Measurements from ENCODE around the gene PLPP3. TPM values are rescaled to one million over a fixed set of nuclear protein-coding genes. Genes with fewer than 3 reads are reported as not detected.

PLPP3 gene
- polyA plus RNA-seq, 2 donors, result 2.7 to 12.4 TPM

GRCh38 chr1:56552349-56552748, 27.0 kb downstream of the PLPP3 start:
- Histone ChIP-seq H3K27ac (ENCODE audit: low read depth in 2 of 2, low read length in 1 of 2) (no peak overlapping the region), H3K36me3 (ENCODE audit: control insufficient read depth in 2 of 2, insufficient read depth in 2 of 2, low read length in 1 of 2) (no peaks in the 10 kb centered on the region), H3K4me3 (ENCODE audit: low read depth in 1 of 2, low read length in 2 of 2) (no peak overlapping the region), H3K27me3 (ENCODE audit: control insufficient read depth in 1 of 2, insufficient read depth in 2 of 2, low read length in 2 of 2) (no peaks in the 10 kb centered on the region), H3K9me3 (ENCODE audit: control insufficient read depth in 2 of 2, insufficient read depth in 1 of 2, low read depth in 1 of 2, low read length in 1 of 2) (no peaks in the 10 kb centered on the region), H3K4me1 (ENCODE audit: control insufficient read depth in 2 of 2, insufficient read depth in 2 of 2, low read length in 1 of 2) (peaks cover 4 to 7% of the 10 kb centered on the region in 2 donors)

GRCh38 chr1:56551691-56552090, 27.7 kb downstream of the PLPP3 start:
- H3K27ac ChIP-seq (ENCODE audit: low read depth in 2 of 2, low read length in 1 of 2), result no peak overlapping the region
- H3K36me3 ChIP-seq (ENCODE audit: control insufficient read depth in 2 of 2, insufficient read depth in 2 of 2, low read length in 1 of 2), result no peaks in the 10 kb centered on the region
- H3K9me3 ChIP-seq (ENCODE audit: control insufficient read depth in 2 of 2, insufficient read depth in 1 of 2, low read depth in 1 of 2, low read length in 1 of 2), result no peaks in the 10 kb centered on the region
- peaks cover 4 to 7% of the 10 kb centered on the region in 2 donors for H3K4me1 ChIP-seq (ENCODE audit: control insufficient read depth in 2 of 2, insufficient read depth in 2 of 2, low read length in 1 of 2)
- 48 to 60% methylated on average over 3 of the region's 3 CpGs for WGBS, 2 donors
- H3K27me3 ChIP-seq (ENCODE audit: control insufficient read depth in 1 of 2, insufficient read depth in 2 of 2, low read length in 2 of 2), result no peaks in the 10 kb centered on the region
- no peak overlapping the region for H3K4me3 ChIP-seq (ENCODE audit: low read depth in 1 of 2, low read length in 2 of 2)

- no peaks in the 10 kb centered on the region for H3K36me3 ChIP-seq (ENCODE audit: control insufficient read depth in 2 of 2, insufficient read depth in 2 of 2, low read length in 1 of 2)
- WGBS, 2 donors, result 69 to 75% methylated on average over 4 of the region's 4 CpGs
- peaks cover 4 to 10% of the 10 kb centered on the region in 2 donors for H3K4me1 ChIP-seq (ENCODE audit: control insufficient read depth in 2 of 2, insufficient read depth in 2 of 2, low read length in 1 of 2)
- H3K27me3 ChIP-seq (ENCODE audit: control insufficient read depth in 1 of 2, insufficient read depth in 2 of 2, low read length in 2 of 2), result no peaks in the 10 kb centered on the region
- no peak overlapping the region for H3K27ac ChIP-seq (ENCODE audit: low read depth in 2 of 2, low read length in 1 of 2)
- H3K4me3 ChIP-seq (ENCODE audit: low read depth in 1 of 2, low read length in 2 of 2), result no peak overlapping the region
- no peaks in the 10 kb centered on the region for H3K9me3 ChIP-seq (ENCODE audit: control insufficient read depth in 2 of 2, insufficient read depth in 1 of 2, low read depth in 1 of 2, low read length in 1 of 2)
These were observed 28.5 kb downstream of the PLPP3 start for GRCh38 chr1:56550859-56551188.

- H3K36me3 ChIP-seq (ENCODE audit: control insufficient read depth in 2 of 2, insufficient read depth in 2 of 2, low read length in 1 of 2), result no peaks in the 10 kb centered on the region
- no peaks in the 10 kb centered on the region for H3K27me3 ChIP-seq (ENCODE audit: control insufficient read depth in 1 of 2, insufficient read depth in 2 of 2, low read length in 2 of 2)
- 78 to 85% methylated on average over 5 of the region's 5 CpGs for WGBS, 2 donors
- peaks cover 4 to 12% of the 10 kb centered on the region in 2 donors for H3K4me1 ChIP-seq (ENCODE audit: control insufficient read depth in 2 of 2, insufficient read depth in 2 of 2, low read length in 1 of 2)
- H3K9me3 ChIP-seq (ENCODE audit: control insufficient read depth in 2 of 2, insufficient read depth in 1 of 2, low read depth in 1 of 2, low read length in 1 of 2), result no peaks in the 10 kb centered on the region
- H3K4me3 ChIP-seq (ENCODE audit: low read depth in 1 of 2, low read length in 2 of 2), result no peak overlapping the region
- no peak overlapping the region for H3K27ac ChIP-seq (ENCODE audit: low read depth in 2 of 2, low read length in 1 of 2)
These were observed 29.1 kb downstream of the PLPP3 start for GRCh38 chr1:56550138-56550858.

- no peak overlapping the region for H3K4me3 ChIP-seq (ENCODE audit: low read depth in 1 of 2, low read length in 2 of 2)
- no peaks in the 10 kb centered on the region for H3K9me3 ChIP-seq (ENCODE audit: control insufficient read depth in 2 of 2, insufficient read depth in 1 of 2, low read depth in 1 of 2, low read length in 1 of 2)
- H3K27me3 ChIP-seq (ENCODE audit: control insufficient read depth in 1 of 2, insufficient read depth in 2 of 2, low read length in 2 of 2), result no peaks in the 10 kb centered on the region
- H3K4me1 ChIP-seq (ENCODE audit: control insufficient read depth in 2 of 2, insufficient read depth in 2 of 2, low read length in 1 of 2), result peaks cover 5 to 12% of the 10 kb centered on the region in 2 donors
- no peaks in the 10 kb centered on the region for H3K36me3 ChIP-seq (ENCODE audit: control insufficient read depth in 2 of 2, insufficient read depth in 2 of 2, low read length in 1 of 2)
- peak overlapping the region in 1 of 2 donors; percentile 21 for H3K27ac ChIP-seq (ENCODE audit: low read depth in 2 of 2, low read length in 1 of 2)
These were observed 30.8 kb downstream of the PLPP3 start for GRCh38 chr1:56548571-56548970.

GRCh38 chr1:56547977-56548376, 31.4 kb downstream of the PLPP3 start:
- Histone ChIP-seq H3K9me3 (ENCODE audit: control insufficient read depth in 2 of 2, insufficient read depth in 1 of 2, low read depth in 1 of 2, low read length in 1 of 2) (no peaks in the 10 kb centered on the region), H3K4me1 (ENCODE audit: control insufficient read depth in 2 of 2, insufficient read depth in 2 of 2, low read length in 1 of 2) (peaks cover 6 to 12% of the 10 kb centered on the region in 2 donors), H3K27ac (ENCODE audit: low read depth in 2 of 2, low read length in 1 of 2) (peak overlapping the region in 1 of 2 donors; percentile 21), H3K36me3 (ENCODE audit: control insufficient read depth in 2 of 2, insufficient read depth in 2 of 2, low read length in 1 of 2) (no peaks in the 10 kb centered on the region), H3K27me3 (ENCODE audit: control insufficient read depth in 1 of 2, insufficient read depth in 2 of 2, low read length in 2 of 2) (no peaks in the 10 kb centered on the region), H3K4me3 (ENCODE audit: low read depth in 1 of 2, low read length in 2 of 2) (no peak overlapping the region)
- WGBS, 2 donors, result 28 to 37% methylated on average over 2 of the region's 2 CpGs

GRCh38 chr1:56547473-56547872, 31.9 kb downstream of the PLPP3 start:
- peaks cover 6 to 12% of the 10 kb centered on the region in 2 donors for H3K4me1 ChIP-seq (ENCODE audit: control insufficient read depth in 2 of 2, insufficient read depth in 2 of 2, low read length in 1 of 2)
- 66 to 68% methylated on average over 1 of the region's 1 CpG for WGBS, 2 donors
- no peaks in the 10 kb centered on the region for H3K27me3 ChIP-seq (ENCODE audit: control insufficient read depth in 1 of 2, insufficient read depth in 2 of 2, low read length in 2 of 2)
- no peaks in the 10 kb centered on the region for H3K9me3 ChIP-seq (ENCODE audit: control insufficient read depth in 2 of 2, insufficient read depth in 1 of 2, low read depth in 1 of 2, low read length in 1 of 2)
- no peaks in the 10 kb centered on the region for H3K36me3 ChIP-seq (ENCODE audit: control insufficient read depth in 2 of 2, insufficient read depth in 2 of 2, low read length in 1 of 2)
- H3K27ac ChIP-seq (ENCODE audit: low read depth in 2 of 2, low read length in 1 of 2), result peak overlapping the region; percentile 35 to 76
- H3K4me3 ChIP-seq (ENCODE audit: low read depth in 1 of 2, low read length in 2 of 2), result no peak overlapping the region

- H3K4me3 ChIP-seq (ENCODE audit: low read depth in 1 of 2, low read length in 2 of 2), result no peak overlapping the region
- peaks cover 2 to 12% of the 10 kb centered on the region in 2 donors for H3K4me1 ChIP-seq (ENCODE audit: control insufficient read depth in 2 of 2, insufficient read depth in 2 of 2, low read length in 1 of 2)
- no peaks in the 10 kb centered on the region for H3K36me3 ChIP-seq (ENCODE audit: control insufficient read depth in 2 of 2, insufficient read depth in 2 of 2, low read length in 1 of 2)
- no peak overlapping the region for H3K27ac ChIP-seq (ENCODE audit: low read depth in 2 of 2, low read length in 1 of 2)
- 71 to 88% methylated on average over 8 of the region's 8 CpGs for WGBS, 2 donors
- no peaks in the 10 kb centered on the region for H3K9me3 ChIP-seq (ENCODE audit: control insufficient read depth in 2 of 2, insufficient read depth in 1 of 2, low read depth in 1 of 2, low read length in 1 of 2)
- no peaks in the 10 kb centered on the region for H3K27me3 ChIP-seq (ENCODE audit: control insufficient read depth in 1 of 2, insufficient read depth in 2 of 2, low read length in 2 of 2)
These were observed 33.7 kb downstream of the PLPP3 start for GRCh38 chr1:56545711-56546110.

GRCh38 chr1:56543783-56544612, 35.4 kb downstream of the PLPP3 start:
- Histone ChIP-seq H3K4me1 (ENCODE audit: control insufficient read depth in 2 of 2, insufficient read depth in 2 of 2, low read length in 1 of 2) (peaks cover 2 to 9% of the 10 kb centered on the region in 2 donors), H3K4me3 (ENCODE audit: low read depth in 1 of 2, low read length in 2 of 2) (no peak overlapping the region), H3K27me3 (ENCODE audit: control insufficient read depth in 1 of 2, insufficient read depth in 2 of 2, low read length in 2 of 2) (no peaks in the 10 kb centered on the region), H3K36me3 (ENCODE audit: control insufficient read depth in 2 of 2, insufficient read depth in 2 of 2, low read length in 1 of 2) (no peaks in the 10 kb centered on the region), H3K9me3 (ENCODE audit: control insufficient read depth in 2 of 2, insufficient read depth in 1 of 2, low read depth in 1 of 2, low read length in 1 of 2) (no peaks in the 10 kb centered on the region), H3K27ac (ENCODE audit: low read depth in 2 of 2, low read length in 1 of 2) (peak overlapping the region; percentile 13 to 21)
- 71 to 75% methylated on average over 2 of the region's 2 CpGs for WGBS, 2 donors
